Heart left ventricle (tissue), 16 donors: ENCODE data around the gene HAPLN2. TPM values are rescaled to one million over a fixed set of nuclear protein-coding genes. Genes with fewer than 3 reads are reported as not detected.
A peak's percentile ranks its signal among the peaks of the same experiment; 100 is the strongest.

ENCODE experiments used
- ATAC-seq, 4 donors: fragments of 200-7000 bp; cut with Tn5 transposase; one replicate each; pipeline ENCODE4 v1.9.1; 2020 to 2022; ENCODE audit warnings: moderate library complexity in 4 of 4, mild to moderate bottlenecking in 3 of 4, moderate number of reproducible peaks in 1 of 4
- DNase-seq, 5 donors: peaks; one replicate each; pipeline ENCODE4 v3.0.0-alpha.2; 2020
- H3K27ac ChIP-seq, 12 donors: fragments of 200-600 bp; sonication (generic) in 4 of 12; one replicate each; pipeline versions ENCODE4 v1.5.0 to v1.8.0; 2016 to 2022; ENCODE audit warnings: mild to moderate bottlenecking in 2 of 12
- H3K27me3 ChIP-seq, 9 donors: fragments of 200-600 bp; sonication (generic) in 2 of 9; one replicate each; pipeline versions ENCODE4 v1.5.1 to v1.8.0; 2016 to 2022; ENCODE audit warnings: mild to moderate bottlenecking in 3 of 9
- H3K36me3 ChIP-seq, 9 donors: fragments of 200-600 bp; sonication (generic) in 2 of 9; one replicate each; pipeline versions ENCODE4 v1.5.0 to v1.8.0; 2018 to 2022; ENCODE audit warnings: mild to moderate bottlenecking in 2 of 9
- H3K4me1 ChIP-seq, 12 donors: fragments of 200-600 bp; sonication (generic) in 4 of 12; one replicate each; pipeline versions ENCODE4 v1.5.0 to v1.8.0; 2016 to 2022; ENCODE audit warnings: mild to moderate bottlenecking in 3 of 12
- H3K4me3 ChIP-seq, 12 donors: fragments of 200-600 bp; sonication (generic) in 4 of 12; one replicate each; pipeline versions ENCODE4 v1.5.0 to v1.8.0; 2017 to 2022; ENCODE audit warnings: mild to moderate bottlenecking in 9 of 12, moderate library complexity in 4 of 12
- H3K9me3 ChIP-seq, 12 donors: fragments of 200-600 bp; sonication (generic) in 4 of 12; one replicate each; pipeline versions ENCODE4 v1.5.0 to v1.8.0; 2016 to 2022; ENCODE audit warnings: mild to moderate bottlenecking in 1 of 12
- CTCF ChIP-seq, 12 donors: fragments of 200-600 bp; sonication (generic) in 4 of 12; IDR thresholded peaks; one replicate each; pipeline versions ENCODE4 v1.5.0 to v1.8.0; 2018 to 2022; ENCODE audit warnings: antibody characterized with exemption in 12 of 12, mild to moderate bottlenecking in 5 of 12
- POLR2A ChIP-seq, 2 donors: fragments of 450-650 bp; IDR thresholded peaks; one replicate each; pipeline ENCODE4 v1.6.1; 2017; ENCODE audit warnings: antibody characterized with exemption in 2 of 2, mild to moderate bottlenecking in 2 of 2, moderate library complexity in 2 of 2
- WGBS, 4 donors: extraction: QIAGEN DNeasy Blood & Tissue Kit in 2 of 4; methylation state at CpG; one replicate each; pipeline versions ENCODE4 v1.1.5 to v1.1.7; 2013 to 2018; 5-methylcytosine and 5-hydroxymethylcytosine counted together
- intact Hi-C, 10 donors: fragments of 100-400 bp; cut with DNase I; formaldehyde crosslinking; loops; one replicate each; pipeline versions ENCODE4 v1.11.1 to v1.14.2; 2022
- polyA plus RNA-seq, 2 donors: library from polyadenylated mRNA; stranded (reverse); fragments of 200-250 nt; gene quantifications; one replicate each; pipeline ENCODE4 v1.2.3, GENCODE V29; 2013
- total RNA-seq, 9 donors: library from RNA; depleted of rRNA in 2 of 9; stranded (reverse); fragments of >200 nt in 2 of 9; fragmentation: NEBNext Ultra II Directional in 3 of 9; extraction: Animal tissue kit (Norgen Biotek cat#: 25700) in 3 of 9; gene quantifications; one replicate each; pipeline versions ENCODE4 v1.1.0 to v1.2.4, GENCODE V29; 2016 to 2023
- donor health status: ischemic (EF 13 %, LVEDD 7.1; RV severe dilation, severe dysfunction).
- donor health status: healthy with polysubstance abuse.
- donor health status: DM: no; HTN: yes; CAD: no.
- donor health status: DM: no; HTN: no; CAD: no.
- donor health status: ischemic (EF 25% LVEDD 6.9; RV normal size, moderate dysfunction).
- donor health status: ischemic (EF 25% LVEDD 5.7; RV mildly dilated, moderate dysfunction).
- donor health status: healthy.
- donor health status: DM: yes; HTN: yes; CAD: no.
- donor health status: ischemic (EF 35%, LVEDD 5.7; RV mildly dilated, moderate dysfunction).
- donor health status: nonischemic (EF 11% LVEDD 7.7; RV severe dilation, severe dysfunction).
- donor health status: DM: yes; HTN: yes; CAD: no.
- donor health status: PGD.
- donor health status: ischemic (EF 29% LVEDD 5.4; RV normal size, mild dysfunction).
- donor health status: nonischemic (EF 23%, LVEDD 6.1; RV moderate dilation, normal function).

The HAPLN2 gene
- total and polyA plus RNA-seq, 11 donors = 0.52 to 3.0 (median 1.1) TPM

GRCh38 chr1:156659988-156660751, 41.0 kb downstream of the HAPLN2 start:
- Histone ChIP-seq H3K27ac (peak overlapping the region; percentile 53 to 99 (median 96)), H3K9me3 (no peaks in the 10 kb centered on the region), H3K36me3 (no peaks in the 10 kb centered on the region), H3K27me3 (peaks cover 0 to 21% (median 0%) of the 10 kb centered on the region in 9 donors), H3K4me3 (peak overlapping the region in 10 of 12 donors; percentile 19 to 46 (median 42)), H3K4me1 (peaks cover 26 to 82% (median 69%) of the 10 kb centered on the region in 12 donors)
- intact Hi-C loops = loop anchor here (1.0 to 10.0 kb wide), 12 partner anchors 17 to 545 kb away; partner anchors contain the start of genes NES (in 5 of the 10), MEF2D (in 3 of the 10), CRABP2 (in 1 of the 10) and LMNA (in 1 of the 10)
- 9 to 17% (median 11%) methylated on average over 37 to 38 of the region's 38 CpGs for WGBS, 4 donors
- DNase-seq (peak; percentile 97 to 98 (median 98)), ATAC-seq (peak; percentile 81 to 88 (median 83))
- TF ChIP-seq CTCF (IDR thresholded peaks at IDR 0.05) (peak; percentile 94 to 100 (median 98)), POLR2A (IDR thresholded peaks at IDR 0.05) (peak in 1 of 2 donors; percentile 33)

- Histone ChIP-seq H3K27ac (peak overlapping the region; percentile 53 to 99 (median 96)), H3K36me3 (no peaks in the 10 kb centered on the region), H3K9me3 (no peaks in the 10 kb centered on the region), H3K27me3 (peaks cover 0 to 16% (median 0%) of the 10 kb centered on the region in 9 donors), H3K4me3 (peak overlapping the region in 10 of 12 donors; percentile 19 to 46 (median 42)), H3K4me1 (peaks cover 32 to 88% (median 74%) of the 10 kb centered on the region in 12 donors)
- intact Hi-C loops = loop anchor here in 9 of 10 donors (1.0 to 10.0 kb wide), 9 partner anchors 17 to 546 kb away; partner anchors contain the start of genes NES (in 5 of the 9), MEF2D (in 3 of the 9), CRABP2 (in 1 of the 9) and LMNA (in 1 of the 9)
- TF ChIP-seq POLR2A (IDR thresholded peaks at IDR 0.05) = no peak
- TF ChIP-seq CTCF (IDR thresholded peaks at IDR 0.05) = no peak
- DNase-seq (no peak), ATAC-seq (no peak)
- WGBS, 4 donors = 61 to 84% (median 69%) methylated on average over 2 of the region's 2 CpGs
These were observed 41.5 kb downstream of the HAPLN2 start for GRCh38 chr1:156660752-156661112.

- WGBS, 4 donors = 40 to 53% (median 46%) methylated on average over 12 of the region's 12 CpGs
- no peaks in the 10 kb centered on the region for H3K9me3 ChIP-seq
- peak overlapping the region in 1 of 12 donors; percentile 6 for H3K4me3 ChIP-seq
- H3K4me1 ChIP-seq = peaks cover 42 to 93% (median 82%) of the 10 kb centered on the region in 12 donors
- H3K27me3 ChIP-seq = peaks cover 0 to 1% (median 0%) of the 10 kb centered on the region in 9 donors
- DNase-seq (no peak), ATAC-seq (no peak)
- intact Hi-C loops = loop anchor here in 4 of 10 donors (5.0 to 10.0 kb wide), 4 partner anchors 157 to 547 kb away; partner anchors contain the start of genes MEF2D (in 3 of the 4) and LMNA (in 1 of the 4)
- no peak for TF ChIP-seq CTCF (IDR thresholded peaks at IDR 0.05)
- no peak for TF ChIP-seq POLR2A (IDR thresholded peaks at IDR 0.05)
- H3K36me3 ChIP-seq = no peaks in the 10 kb centered on the region
- H3K27ac ChIP-seq = peak overlapping the region; percentile 53 to 99 (median 96)
These were observed 43.0 kb downstream of the HAPLN2 start for GRCh38 chr1:156662005-156662799.
